ENCODE results near the gene TXNL1. TPM values are rescaled to one million over a fixed set of nuclear protein-coding genes. Genes with fewer than 3 reads are reported as not detected.
"Not testable (repeated sequence)": the region's sequence is repeated elsewhere in the genome, so short reads cannot be mapped to it uniquely, and the experiment has no call there.

TXNL1 gene
- total RNA-seq, 1 donor from 2014 or later = 77.0 TPM

- no peak overlapping the region for H3K27ac ChIP-seq (ENCODE audit: low read depth, low read length)
- H3K36me3 Mint-ChIP-seq (ENCODE audit: low read depth, unreplicated experiment) = no peaks in the 10 kb centered on the region
- no peak overlapping the region for H3K4me2 ChIP-seq (ENCODE audit: low read length)
- H3K27ac Mint-ChIP-seq (ENCODE audit: unreplicated experiment) = no peak overlapping the region
- H3K4me3 Mint-ChIP-seq (ENCODE audit: unreplicated experiment) = no peak overlapping the region
- H3K9me3 ChIP-seq (ENCODE audit: insufficient read depth, low read depth, low read length) = no peaks in the 10 kb centered on the region
- H3K4me3 ChIP-seq (ENCODE audit: insufficient read depth, low read depth, low read length) = no peak overlapping the region
- peaks cover 16% of the 10 kb centered on the region for H3K4me1 Mint-ChIP-seq (ENCODE audit: low read depth, unreplicated experiment)
- H3K27me3 Mint-ChIP-seq (ENCODE audit: low read depth, unreplicated experiment) = no peaks in the 10 kb centered on the region
- H3K79me2 ChIP-seq (ENCODE audit: insufficient read depth, low read length) = peaks cover 62% of the 10 kb centered on the region
- no peaks in the 10 kb centered on the region for H3K27me3 ChIP-seq (ENCODE audit: insufficient read depth, low read length)
- DNase-seq (ENCODE audit: low read depth) (no peak), FAIRE-seq (no peak)
- peaks cover 18% of the 10 kb centered on the region for H4K20me1 ChIP-seq (ENCODE audit: insufficient read depth, low read length)
- peaks cover 2% of the 10 kb centered on the region for H3K9me3 Mint-ChIP-seq (ENCODE audit: unreplicated experiment)
- no peak overlapping the region for H2AFZ ChIP-seq (ENCODE audit: low read depth, low read length)
- no peak overlapping the region for H3K9ac ChIP-seq (ENCODE audit: low read length)
- H3K4me1 ChIP-seq (ENCODE audit: insufficient read depth, low read length) = no peaks in the 10 kb centered on the region
- H3K36me3 ChIP-seq (ENCODE audit: insufficient read depth, low read length) = no peaks in the 10 kb centered on the region
- TF ChIP-seq EZH2 (IDR thresholded peaks at IDR 0.05; ENCODE audit: insufficient read depth, low read length) (no peak), CTCF (IDR thresholded peaks at IDR 0.05; ENCODE audit: insufficient read depth, low read depth, low read length) (no peak)
These were observed 20.7 kb upstream of the TXNL1 start for GRCh38 chr18:56659111-56659510.

- H3K9me3 ChIP-seq (ENCODE audit: insufficient read depth, low read depth, low read length) = no peaks in the 10 kb centered on the region
- H4K20me1 ChIP-seq (ENCODE audit: insufficient read depth, low read length) = peaks cover 14% of the 10 kb centered on the region
- no peak for TF ChIP-seq CTCF (IDR thresholded peaks at IDR 0.05; ENCODE audit: insufficient read depth, low read depth, low read length)
- no peak for TF ChIP-seq EZH2 (IDR thresholded peaks at IDR 0.05; ENCODE audit: insufficient read depth, low read length)
- H2AFZ ChIP-seq (ENCODE audit: low read depth, low read length) = no peak overlapping the region
- H3K79me2 ChIP-seq (ENCODE audit: insufficient read depth, low read length) = peaks cover 68% of the 10 kb centered on the region
- peaks cover 2% of the 10 kb centered on the region for H3K9me3 Mint-ChIP-seq (ENCODE audit: unreplicated experiment)
- DNase-seq (ENCODE audit: low read depth) (no peak), FAIRE-seq (no peak)
- no peaks in the 10 kb centered on the region for H3K27me3 ChIP-seq (ENCODE audit: insufficient read depth, low read length)
- no peak overlapping the region for H3K4me3 ChIP-seq (ENCODE audit: insufficient read depth, low read depth, low read length)
- H3K27ac Mint-ChIP-seq (ENCODE audit: unreplicated experiment) = no peak overlapping the region
- no peak overlapping the region for H3K4me3 Mint-ChIP-seq (ENCODE audit: unreplicated experiment)
- no peaks in the 10 kb centered on the region for H3K36me3 ChIP-seq (ENCODE audit: insufficient read depth, low read length)
- no peaks in the 10 kb centered on the region for H3K27me3 Mint-ChIP-seq (ENCODE audit: low read depth, unreplicated experiment)
- no peaks in the 10 kb centered on the region for H3K4me1 ChIP-seq (ENCODE audit: insufficient read depth, low read length)
- H3K4me2 ChIP-seq (ENCODE audit: low read length) = no peak overlapping the region
- no peaks in the 10 kb centered on the region for H3K36me3 Mint-ChIP-seq (ENCODE audit: low read depth, unreplicated experiment)
- no peak overlapping the region for H3K9ac ChIP-seq (ENCODE audit: low read length)
- peaks cover 16% of the 10 kb centered on the region for H3K4me1 Mint-ChIP-seq (ENCODE audit: low read depth, unreplicated experiment)
- no peak overlapping the region for H3K27ac ChIP-seq (ENCODE audit: low read depth, low read length)
These were observed 19.9 kb upstream of the TXNL1 start for GRCh38 chr18:56658261-56658660.

- H3K27me3 Mint-ChIP-seq (ENCODE audit: low read depth, unreplicated experiment); H3K4me1 ChIP-seq (ENCODE audit: insufficient read depth, low read length); FAIRE-seq; H3K9ac ChIP-seq (ENCODE audit: low read length); H3K36me3 Mint-ChIP-seq (ENCODE audit: low read depth, unreplicated experiment); H3K4me3 ChIP-seq (ENCODE audit: insufficient read depth, low read depth, low read length); H2AFZ ChIP-seq (ENCODE audit: low read depth, low read length); DNase-seq (ENCODE audit: low read depth); H3K4me1 Mint-ChIP-seq (ENCODE audit: low read depth, unreplicated experiment); H3K4me2 ChIP-seq (ENCODE audit: low read length); H3K9me3 Mint-ChIP-seq (ENCODE audit: unreplicated experiment); H3K9me3 ChIP-seq (ENCODE audit: insufficient read depth, low read depth, low read length); H4K20me1 ChIP-seq (ENCODE audit: insufficient read depth, low read length); H3K4me3 Mint-ChIP-seq (ENCODE audit: unreplicated experiment); H3K27ac Mint-ChIP-seq (ENCODE audit: unreplicated experiment); H3K27me3 ChIP-seq (ENCODE audit: insufficient read depth, low read length); H3K36me3 ChIP-seq (ENCODE audit: insufficient read depth, low read length); H3K27ac ChIP-seq (ENCODE audit: low read depth, low read length): not testable (repeated sequence)
- H3K79me2 ChIP-seq (ENCODE audit: insufficient read depth, low read length) = peaks cover 65% of the 10 kb centered on the region
These were observed 15.9 kb upstream of the TXNL1 start for GRCh38 chr18:56654280-56654679.

Data from astrocyte (in vitro differentiated cells and primary cell).